HL-60 (cell line): ENCODE data around the gene FAM107B.

ENCODE experiments used
- DNase-seq, 2 experiments: peaks; one replicate each; pipeline ENCODE4 v3.0.0-alpha.2; 2010 to 2020; ENCODE audit warnings: low read depth in 1 of 2, low spot score in 1 of 2
- H3K27ac ChIP-seq: fragments of 250-450 bp; sonication (Bioruptor Pico); replicated peaks from 2 replicates; pipeline ENCODE4 v1.5.1; 2020; ENCODE audit warnings: mild to moderate bottlenecking, moderate library complexity
- H3K27me3 ChIP-seq: fragments of 250-450 bp; sonication (Bioruptor Pico); 2 replicates; pipeline ENCODE4 v1.5.1; 2021; ENCODE audit warnings: mild to moderate bottlenecking, moderate library complexity; ENCODE audit not compliant: insufficient read depth, poor library complexity, severe bottlenecking
- H3K4me3 ChIP-seq: replicated peaks from 2 replicates; pipeline ENCODE4 v1.5.1; 2011; ENCODE audit warnings: mild to moderate bottlenecking, control low read depth, low read length; ENCODE audit not compliant: insufficient read depth
- GABPA ChIP-seq: IDR thresholded peaks from 2 replicates; pipeline ENCODE4 v1.6.1; 2012; ENCODE audit warnings: low read depth
- POLR2AphosphoS5 ChIP-seq: IDR thresholded peaks from 2 replicates; pipeline ENCODE4 v1.6.1; 2012; ENCODE audit warnings: low read depth
- SPI1 ChIP-seq: IDR thresholded peaks from 2 replicates; pipeline ENCODE4 v1.6.1; 2012; ENCODE audit warnings: low read depth, mild to moderate bottlenecking, borderline replicate concordance
- TF ChIP-seq, protein P1 (sequence below): IDR thresholded peaks from 2 replicates; pipeline ENCODE4 v1.6.1; 2012; ENCODE audit warnings: low read depth; ENCODE audit not compliant: insufficient replicate concordance
- TF ChIP-seq, protein P2 (sequence below): IDR thresholded peaks from one replicate; pipeline ENCODE4 v1.5.1; 2011; ENCODE audit warnings: low read length, control low read depth, inconsistent platforms; ENCODE audit not compliant: insufficient read depth

The FAM107B gene

DNA sequence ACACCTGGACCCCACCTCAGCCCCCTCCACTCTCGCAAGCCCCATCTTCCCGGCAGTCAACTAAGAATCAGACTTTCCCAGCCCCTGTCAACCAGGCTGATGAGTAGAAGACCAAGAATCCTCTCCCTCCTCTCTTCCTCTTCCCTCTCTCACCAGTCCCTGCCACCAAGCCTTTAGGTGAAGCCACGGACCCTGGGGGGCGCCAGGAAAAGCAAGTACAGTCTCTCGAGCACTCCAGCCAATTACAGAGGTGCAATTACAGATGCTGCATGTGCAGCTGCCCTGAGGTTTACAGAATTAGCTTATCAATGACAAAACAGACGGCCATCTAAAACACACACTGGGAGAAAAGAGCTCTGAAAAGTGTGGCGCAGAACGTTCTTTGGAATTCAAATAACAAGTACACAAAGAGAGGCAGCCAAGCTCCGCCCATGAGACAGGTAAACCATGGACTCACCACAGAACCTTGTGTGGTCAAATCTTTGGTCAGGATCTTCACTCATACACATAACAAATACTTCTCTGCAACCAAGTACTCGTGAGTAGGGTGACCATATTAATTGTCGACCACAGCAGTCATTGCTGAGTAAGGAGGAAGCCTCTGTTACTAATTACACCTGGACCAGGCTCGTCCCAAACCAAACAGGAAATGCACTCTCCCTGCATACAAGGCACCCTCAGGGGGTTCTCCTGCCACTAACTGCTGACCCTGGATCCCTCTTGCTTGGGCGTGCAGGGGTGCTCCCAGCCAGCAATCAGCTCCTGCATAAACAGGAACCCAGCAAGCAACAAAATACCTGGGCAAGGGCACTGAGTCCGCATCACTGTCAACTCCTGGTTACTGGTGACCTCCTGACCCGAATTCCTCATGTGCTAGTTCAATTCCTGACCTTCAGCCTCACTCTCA, 189.2 kb downstream of the FAM107B start:
- H3K27ac ChIP-seq = no peak overlapping the region
- no peak for DNase-seq
- TF ChIP-seq GABPA (no peak), SPI1 (no peak), POLR2AphosphoS5 (no peak)
- TF ChIP-seq, protein P1, sequence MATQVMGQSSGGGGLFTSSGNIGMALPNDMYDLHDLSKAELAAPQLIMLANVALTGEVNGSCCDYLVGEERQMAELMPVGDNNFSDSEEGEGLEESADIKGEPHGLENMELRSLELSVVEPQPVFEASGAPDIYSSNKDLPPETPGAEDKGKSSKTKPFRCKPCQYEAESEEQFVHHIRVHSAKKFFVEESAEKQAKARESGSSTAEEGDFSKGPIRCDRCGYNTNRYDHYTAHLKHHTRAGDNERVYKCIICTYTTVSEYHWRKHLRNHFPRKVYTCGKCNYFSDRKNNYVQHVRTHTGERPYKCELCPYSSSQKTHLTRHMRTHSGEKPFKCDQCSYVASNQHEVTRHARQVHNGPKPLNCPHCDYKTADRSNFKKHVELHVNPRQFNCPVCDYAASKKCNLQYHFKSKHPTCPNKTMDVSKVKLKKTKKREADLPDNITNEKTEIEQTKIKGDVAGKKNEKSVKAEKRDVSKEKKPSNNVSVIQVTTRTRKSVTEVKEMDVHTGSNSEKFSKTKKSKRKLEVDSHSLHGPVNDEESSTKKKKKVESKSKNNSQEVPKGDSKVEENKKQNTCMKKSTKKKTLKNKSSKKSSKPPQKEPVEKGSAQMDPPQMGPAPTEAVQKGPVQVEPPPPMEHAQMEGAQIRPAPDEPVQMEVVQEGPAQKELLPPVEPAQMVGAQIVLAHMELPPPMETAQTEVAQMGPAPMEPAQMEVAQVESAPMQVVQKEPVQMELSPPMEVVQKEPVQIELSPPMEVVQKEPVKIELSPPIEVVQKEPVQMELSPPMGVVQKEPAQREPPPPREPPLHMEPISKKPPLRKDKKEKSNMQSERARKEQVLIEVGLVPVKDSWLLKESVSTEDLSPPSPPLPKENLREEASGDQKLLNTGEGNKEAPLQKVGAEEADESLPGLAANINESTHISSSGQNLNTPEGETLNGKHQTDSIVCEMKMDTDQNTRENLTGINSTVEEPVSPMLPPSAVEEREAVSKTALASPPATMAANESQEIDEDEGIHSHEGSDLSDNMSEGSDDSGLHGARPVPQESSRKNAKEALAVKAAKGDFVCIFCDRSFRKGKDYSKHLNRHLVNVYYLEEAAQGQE = no peak
- TF ChIP-seq, protein P2, sequence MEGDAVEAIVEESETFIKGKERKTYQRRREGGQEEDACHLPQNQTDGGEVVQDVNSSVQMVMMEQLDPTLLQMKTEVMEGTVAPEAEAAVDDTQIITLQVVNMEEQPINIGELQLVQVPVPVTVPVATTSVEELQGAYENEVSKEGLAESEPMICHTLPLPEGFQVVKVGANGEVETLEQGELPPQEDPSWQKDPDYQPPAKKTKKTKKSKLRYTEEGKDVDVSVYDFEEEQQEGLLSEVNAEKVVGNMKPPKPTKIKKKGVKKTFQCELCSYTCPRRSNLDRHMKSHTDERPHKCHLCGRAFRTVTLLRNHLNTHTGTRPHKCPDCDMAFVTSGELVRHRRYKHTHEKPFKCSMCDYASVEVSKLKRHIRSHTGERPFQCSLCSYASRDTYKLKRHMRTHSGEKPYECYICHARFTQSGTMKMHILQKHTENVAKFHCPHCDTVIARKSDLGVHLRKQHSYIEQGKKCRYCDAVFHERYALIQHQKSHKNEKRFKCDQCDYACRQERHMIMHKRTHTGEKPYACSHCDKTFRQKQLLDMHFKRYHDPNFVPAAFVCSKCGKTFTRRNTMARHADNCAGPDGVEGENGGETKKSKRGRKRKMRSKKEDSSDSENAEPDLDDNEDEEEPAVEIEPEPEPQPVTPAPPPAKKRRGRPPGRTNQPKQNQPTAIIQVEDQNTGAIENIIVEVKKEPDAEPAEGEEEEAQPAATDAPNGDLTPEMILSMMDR = no peak

DNA sequence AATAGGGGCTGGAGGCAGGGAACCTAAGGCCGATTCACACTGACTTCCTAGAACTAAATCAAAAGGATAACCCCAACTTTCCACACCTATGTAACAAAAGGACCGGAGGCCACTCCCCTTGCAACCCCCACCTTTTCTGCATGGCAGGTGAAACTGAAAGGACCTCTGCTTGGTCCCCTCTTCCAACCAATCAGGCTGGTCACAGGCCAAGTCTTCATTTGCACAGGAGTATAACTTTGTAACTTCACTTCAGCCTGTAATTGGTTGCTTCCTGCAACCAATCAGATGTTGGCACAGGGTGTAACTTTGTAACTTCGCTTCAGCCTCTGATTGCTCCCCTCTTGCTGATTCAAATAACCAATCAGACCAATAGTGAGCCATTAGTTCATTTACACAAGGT, 190.0 kb downstream of the FAM107B start:
- no peak for DNase-seq
- Histone ChIP-seq H3K27ac (no peak overlapping the region), H3K27me3 (no peaks in the 10 kb centered on the region), H3K4me3 (no peak overlapping the region)
- no peak for TF ChIP-seq SPI1
- TF ChIP-seq, protein P1 = no peak
- no peak for TF ChIP-seq GABPA
- no peak for TF ChIP-seq POLR2AphosphoS5
- TF ChIP-seq, protein P2 = no peak

More for the DNA sequence above, 189.2 kb downstream of the FAM107B start:
- no peak overlapping the region for H3K4me3 ChIP-seq
- no peaks in the 10 kb centered on the region for H3K27me3 ChIP-seq

DNA sequence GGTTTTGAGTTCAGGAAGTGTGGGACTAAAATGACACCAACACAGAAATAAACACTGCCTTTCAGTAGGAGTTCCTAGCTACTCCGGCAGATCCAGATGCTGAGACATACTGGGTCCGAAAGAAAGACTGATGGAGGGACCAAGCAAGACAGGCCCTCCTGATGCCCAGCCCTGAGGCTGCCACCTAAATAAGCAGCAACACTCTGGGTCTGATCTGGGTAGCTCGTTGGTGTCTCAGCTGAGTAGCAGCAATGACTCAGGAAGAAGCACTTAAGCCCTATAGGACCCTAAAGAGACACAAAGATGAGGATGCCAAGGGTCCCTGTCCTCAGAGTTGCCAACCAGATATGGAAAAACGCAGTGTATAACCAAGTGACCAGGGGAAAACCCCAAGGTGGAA, 190.7 kb downstream of the FAM107B start:
- H3K27ac ChIP-seq = no peak overlapping the region
- H3K4me3 ChIP-seq = no peak overlapping the region
- TF ChIP-seq POLR2AphosphoS5 = no peak
- no peak for TF ChIP-seq GABPA
- TF ChIP-seq SPI1 = no peak
- TF ChIP-seq, protein P1 = no peak
- TF ChIP-seq, protein P2 = no peak
- no peaks in the 10 kb centered on the region for H3K27me3 ChIP-seq
- DNase-seq = no peak
